Ascending aorta (tissue), 2 donors: ENCODE results near the gene TMPRSS9. TPM values are rescaled to one million over a fixed set of nuclear protein-coding genes. Genes with fewer than 3 reads are reported as not detected.

ENCODE experiments used
- DNase-seq, 2 donors: peaks; one replicate each; pipeline ENCODE4 v3.0.0-alpha.2; 2019; ENCODE audit warnings: low spot score in 2 of 2
- H3K27ac ChIP-seq, 2 donors: fragments of 200-600 bp; sonication (generic); one replicate each; pipeline ENCODE4 v1.5.1; 2016 to 2017; ENCODE audit warnings: mild to moderate bottlenecking in 1 of 2
- H3K27me3 ChIP-seq: fragments of 200-600 bp; sonication (generic); one replicate; pipeline ENCODE4 v1.5.1; 2017
- H3K36me3 ChIP-seq, 2 donors: fragments of 200-600 bp; sonication (generic); one replicate each; pipeline ENCODE4 v1.5.1; 2016
- H3K4me1 ChIP-seq, 2 donors: fragments of 200-600 bp; sonication (generic); one replicate each; pipeline ENCODE4 v1.5.1; 2016 to 2017; ENCODE audit warnings: mild to moderate bottlenecking in 1 of 2
- H3K4me3 ChIP-seq, 2 donors: fragments of 200-600 bp; sonication (generic); one replicate each; pipeline ENCODE4 v1.5.1; 2016 to 2017; ENCODE audit warnings: mild to moderate bottlenecking in 1 of 2
- H3K9me3 ChIP-seq, 2 donors: fragments of 200-600 bp; sonication (generic); one replicate each; pipeline ENCODE4 v1.5.1; 2016
- CTCF ChIP-seq, 3 experiments: fragments of 200-600 bp in 2 of 3; fragments of 450-650 bp in 1 of 3; sonication (generic) in 2 of 3; IDR thresholded peaks; one replicate each; pipeline ENCODE4 v1.5.1; 2016 to 2019; ENCODE audit warnings: antibody characterized with exemption in 3 of 3, mild to moderate bottlenecking in 1 of 3, moderate library complexity in 1 of 3
- intact Hi-C: fragments of 100-400 bp; cut with DNase I; formaldehyde crosslinking; loops from one replicate; pipeline ENCODE4 v1.15.1; 2023
- total RNA-seq: library from RNA; depleted of rRNA; stranded (reverse); fragments of >200 nt; gene quantifications from one replicate; pipeline ENCODE4 v1.1.0, GENCODE V29; 2016

The TMPRSS9 gene
- total RNA-seq, 1 donor from 2014 or later: not detected

- TF ChIP-seq CTCF (IDR thresholded peaks at IDR 0.05): no peak
- Histone ChIP-seq H3K4me1 (no peaks in the 10 kb centered on the region), H3K4me3 (no peak overlapping the region), H3K27me3 (peaks cover 16% of the 10 kb centered on the region), H3K27ac (no peak overlapping the region), H3K9me3 (no peaks in the 10 kb centered on the region), H3K36me3 (no peaks in the 10 kb centered on the region)
- intact Hi-C loops: no loop called here
- DNase-seq: no peak
Observed at GRCh38 chr19:2362970-2363300, 2.9 kb downstream of the TMPRSS9 start.

GRCh38 chr19:2363419-2363818 lies 3.4 kb downstream of the TMPRSS9 start:
- intact Hi-C loops: no loop called here
- Histone ChIP-seq H3K27ac (no peak overlapping the region), H3K9me3 (no peaks in the 10 kb centered on the region), H3K4me3 (no peak overlapping the region), H3K36me3 (no peaks in the 10 kb centered on the region), H3K27me3 (peaks cover 16% of the 10 kb centered on the region), H3K4me1 (no peaks in the 10 kb centered on the region)
- DNase-seq: no peak
- TF ChIP-seq CTCF (IDR thresholded peaks at IDR 0.05): no peak

GRCh38 chr19:2365201-2365970 lies 5.3 kb downstream of the TMPRSS9 start:
- peaks cover 8% of the 10 kb centered on the region for H3K27me3 ChIP-seq
- H3K4me3 ChIP-seq: no peak overlapping the region

GRCh38 chr19:2371656-2372055 lies 11.6 kb downstream of the TMPRSS9 start:
- Histone ChIP-seq H3K36me3 (no peaks in the 10 kb centered on the region), H3K4me3 (no peak overlapping the region), H3K4me1 (no peaks in the 10 kb centered on the region), H3K27ac (no peak overlapping the region), H3K27me3 (no peaks in the 10 kb centered on the region), H3K9me3 (no peaks in the 10 kb centered on the region)
- TF ChIP-seq CTCF (IDR thresholded peaks at IDR 0.05): no peak
- intact Hi-C loops: no loop called here
- no peak for DNase-seq

More at GRCh38 chr19:2365201-2365970, 5.3 kb downstream of the TMPRSS9 start:
- intact Hi-C loops: no loop called here
- H3K27ac ChIP-seq: no peak overlapping the region
- no peaks in the 10 kb centered on the region for H3K36me3 ChIP-seq
- TF ChIP-seq CTCF (IDR thresholded peaks at IDR 0.05): no peak
- H3K4me1 ChIP-seq: no peaks in the 10 kb centered on the region
- no peak for DNase-seq
- no peaks in the 10 kb centered on the region for H3K9me3 ChIP-seq

- no peak for TF ChIP-seq CTCF (IDR thresholded peaks at IDR 0.05)
- no peak for DNase-seq
- Histone ChIP-seq H3K4me3 (no peak overlapping the region), H3K4me1 (no peaks in the 10 kb centered on the region), H3K27ac (no peak overlapping the region), H3K27me3 (no peaks in the 10 kb centered on the region), H3K9me3 (no peaks in the 10 kb centered on the region), H3K36me3 (no peaks in the 10 kb centered on the region)
- intact Hi-C loops: no loop called here
Observed at GRCh38 chr19:2372076-2372612, 12.1 kb downstream of the TMPRSS9 start.
